DOHH2 (cell line): ENCODE results near the gene P4HA2.

Experiments
- EZH2phosphoT487 ChIP-seq: fragments of 200-600 bp; sonication (generic); IDR thresholded peaks from 2 replicates; pipeline ENCODE4 v1.6.1; 2017; ENCODE audit warnings: borderline replicate concordance, mild to moderate bottlenecking, antibody characterized with exemption, low read length, moderate library complexity, mixed read lengths
- TF ChIP-seq, protein P1 (sequence below): fragments of 200-600 bp; sonication (generic); IDR thresholded peaks from one replicate; pipeline ENCODE4 v1.5.1; 2014; ENCODE audit warnings: antibody characterized with exemption, mild to moderate bottlenecking, low read depth, low read length; ENCODE audit not compliant: poor library complexity, severe bottlenecking

DNA sequence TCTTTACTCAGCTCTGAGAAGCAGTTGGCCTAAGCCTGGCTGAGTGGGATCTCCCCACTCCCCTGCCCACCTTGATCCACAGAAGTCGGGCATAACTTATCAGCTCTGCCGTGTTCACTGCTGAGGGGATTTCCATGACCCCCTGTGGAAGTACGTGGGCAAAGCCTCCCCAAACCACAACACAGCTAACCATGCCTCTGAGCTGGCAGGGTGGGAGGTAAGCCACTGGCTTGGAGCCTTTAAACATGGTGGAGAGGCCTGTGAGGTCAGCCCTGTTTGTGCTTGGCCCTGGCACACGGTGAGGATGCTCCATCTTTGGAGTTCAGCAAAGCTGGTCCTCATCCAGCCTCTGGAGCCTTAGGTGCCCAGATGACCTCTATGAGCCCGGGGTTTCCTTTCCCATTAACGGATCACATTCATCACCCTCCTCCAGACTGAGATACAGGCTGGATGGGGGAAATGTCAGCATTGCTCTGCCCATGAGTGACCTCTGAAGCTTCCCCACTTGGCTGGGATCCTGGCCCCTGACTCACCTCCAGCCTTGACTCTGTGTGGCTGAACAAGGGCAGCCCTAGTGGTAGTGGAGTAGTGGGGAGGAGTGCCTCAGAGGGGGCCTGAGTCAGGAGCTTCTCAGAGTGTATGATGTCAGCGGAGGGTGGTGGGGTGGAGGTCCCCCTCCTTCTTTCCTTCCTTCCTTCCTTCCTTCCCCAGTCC is 36.1 kb upstream of the P4HA2 start:
- TF ChIP-seq, protein P1, sequence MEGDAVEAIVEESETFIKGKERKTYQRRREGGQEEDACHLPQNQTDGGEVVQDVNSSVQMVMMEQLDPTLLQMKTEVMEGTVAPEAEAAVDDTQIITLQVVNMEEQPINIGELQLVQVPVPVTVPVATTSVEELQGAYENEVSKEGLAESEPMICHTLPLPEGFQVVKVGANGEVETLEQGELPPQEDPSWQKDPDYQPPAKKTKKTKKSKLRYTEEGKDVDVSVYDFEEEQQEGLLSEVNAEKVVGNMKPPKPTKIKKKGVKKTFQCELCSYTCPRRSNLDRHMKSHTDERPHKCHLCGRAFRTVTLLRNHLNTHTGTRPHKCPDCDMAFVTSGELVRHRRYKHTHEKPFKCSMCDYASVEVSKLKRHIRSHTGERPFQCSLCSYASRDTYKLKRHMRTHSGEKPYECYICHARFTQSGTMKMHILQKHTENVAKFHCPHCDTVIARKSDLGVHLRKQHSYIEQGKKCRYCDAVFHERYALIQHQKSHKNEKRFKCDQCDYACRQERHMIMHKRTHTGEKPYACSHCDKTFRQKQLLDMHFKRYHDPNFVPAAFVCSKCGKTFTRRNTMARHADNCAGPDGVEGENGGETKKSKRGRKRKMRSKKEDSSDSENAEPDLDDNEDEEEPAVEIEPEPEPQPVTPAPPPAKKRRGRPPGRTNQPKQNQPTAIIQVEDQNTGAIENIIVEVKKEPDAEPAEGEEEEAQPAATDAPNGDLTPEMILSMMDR, result no peak
- TF ChIP-seq EZH2phosphoT487, result no peak
